Activated naive CD8-positive, alpha-beta T cell treated with anti-CD3 and anti-CD28 coated beads, Interleukin-2, amount 50 U/mL, for 24 hours (primary cell): ENCODE results near the gene CABP4.

Experiments used
- ATAC-seq: fragments of 150-1000 bp; cut with Tn5 transposase; one replicate; pipeline ENCODE4 v1.10.0; 2021
- DNase-seq: peaks from one replicate; pipeline ENCODE4 v3.0.0; 2021
- H3K27ac Mint-ChIP-seq: one replicate; pipeline ENCODE4 v1.8.0; 2021; ENCODE audit warnings: mild to moderate bottlenecking, mixed read lengths
- H3K27me3 Mint-ChIP-seq: one replicate; pipeline ENCODE4 v1.8.0; 2021; ENCODE audit warnings: mixed read lengths
- H3K36me3 Mint-ChIP-seq: one replicate; pipeline ENCODE4 v1.8.0; 2021; ENCODE audit warnings: low read depth, mixed read lengths
- H3K4me1 Mint-ChIP-seq: one replicate; pipeline ENCODE4 v1.8.0; 2021; ENCODE audit warnings: mixed read lengths
- H3K4me3 Mint-ChIP-seq: one replicate; pipeline ENCODE4 v1.8.0; 2021; ENCODE audit warnings: mild to moderate bottlenecking, moderate library complexity, mixed read lengths
- H3K9me3 Mint-ChIP-seq: one replicate; pipeline ENCODE4 v1.8.0; 2021; ENCODE audit warnings: mixed read lengths

Gene CABP4

DNA sequence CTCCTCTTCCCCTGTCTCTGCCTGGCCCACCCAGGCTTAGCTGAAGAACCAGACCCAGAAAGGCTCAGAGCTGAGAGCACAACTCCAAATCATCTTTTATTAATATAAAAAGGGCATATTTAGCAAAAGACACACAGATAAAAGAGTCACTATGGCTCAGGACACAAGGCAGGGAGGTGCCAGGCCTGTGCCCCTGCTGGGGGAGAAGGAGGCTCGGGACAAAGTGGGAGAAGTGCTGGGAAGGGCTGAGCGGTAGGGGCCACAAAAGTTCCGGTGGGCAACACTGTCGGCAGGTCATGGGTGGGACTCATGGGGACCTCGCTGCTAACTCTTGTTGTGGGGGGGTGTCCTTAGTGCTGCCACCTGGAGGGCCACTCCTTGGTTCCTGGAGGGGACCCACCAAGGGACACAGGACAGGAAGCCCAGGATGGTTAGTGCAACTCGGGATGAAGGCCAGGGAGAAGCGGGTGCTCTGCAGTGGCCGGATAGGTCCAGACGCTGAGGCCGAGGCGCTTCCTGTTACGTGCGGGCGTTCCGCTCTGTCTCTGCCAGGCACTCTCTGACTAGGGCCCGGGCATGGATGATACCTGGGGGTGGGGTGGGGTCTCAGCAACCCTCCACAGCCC, 51.4 kb downstream of the CABP4 start:
- ATAC-seq, result no peak
- Mint-ChIP-seq H3K27ac (peak overlapping the region; percentile 94), H3K4me3 (peak overlapping the region; percentile 91), H3K27me3 (peaks cover 2% of the 10 kb centered on the region), H3K4me1 (peaks cover 40% of the 10 kb centered on the region), H3K36me3 (peaks cover 11% of the 10 kb centered on the region), H3K9me3 (no peaks in the 10 kb centered on the region)
- no peak for DNase-seq

DNA sequence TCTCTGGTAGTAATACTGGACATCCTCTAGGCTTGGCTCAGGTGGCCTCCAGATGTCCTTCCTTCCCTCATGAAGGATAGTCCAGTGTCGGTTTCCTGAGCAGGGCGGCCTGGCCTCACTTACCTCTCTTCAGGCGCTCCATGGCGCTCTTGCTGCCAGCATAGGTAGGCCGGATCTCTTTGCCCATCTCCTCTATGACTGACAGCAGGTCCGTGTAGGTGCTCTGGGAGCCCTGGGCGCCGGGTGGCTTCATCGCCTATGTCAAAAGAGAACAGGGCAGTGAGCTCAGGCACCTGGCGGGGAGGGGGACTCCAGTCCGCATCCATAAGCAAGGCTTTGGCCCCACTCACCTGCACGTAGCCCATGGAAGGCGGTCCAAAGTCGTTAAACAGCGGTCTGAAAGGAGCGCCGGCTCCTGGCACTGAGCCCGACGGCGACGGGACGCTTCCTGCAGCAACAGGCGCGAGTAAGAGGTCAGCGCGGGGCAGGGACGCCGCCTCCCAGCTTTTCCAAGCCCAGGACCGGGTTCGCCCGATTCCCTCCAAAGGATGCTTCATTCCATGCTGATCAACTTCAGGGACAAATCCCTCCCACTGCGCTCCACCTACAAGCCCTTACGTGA, 52.2 kb downstream of the CABP4 start:
- peaks cover 11% of the 10 kb centered on the region for H3K36me3 Mint-ChIP-seq
- H3K4me3 Mint-ChIP-seq, result peak overlapping the region; percentile 91
- peaks cover 2% of the 10 kb centered on the region for H3K27me3 Mint-ChIP-seq
- ATAC-seq, result no peak
- peaks cover 38% of the 10 kb centered on the region for H3K4me1 Mint-ChIP-seq
- H3K27ac Mint-ChIP-seq, result peak overlapping the region; percentile 94
- peak; percentile 25 for DNase-seq
- H3K9me3 Mint-ChIP-seq, result no peaks in the 10 kb centered on the region

DNA sequence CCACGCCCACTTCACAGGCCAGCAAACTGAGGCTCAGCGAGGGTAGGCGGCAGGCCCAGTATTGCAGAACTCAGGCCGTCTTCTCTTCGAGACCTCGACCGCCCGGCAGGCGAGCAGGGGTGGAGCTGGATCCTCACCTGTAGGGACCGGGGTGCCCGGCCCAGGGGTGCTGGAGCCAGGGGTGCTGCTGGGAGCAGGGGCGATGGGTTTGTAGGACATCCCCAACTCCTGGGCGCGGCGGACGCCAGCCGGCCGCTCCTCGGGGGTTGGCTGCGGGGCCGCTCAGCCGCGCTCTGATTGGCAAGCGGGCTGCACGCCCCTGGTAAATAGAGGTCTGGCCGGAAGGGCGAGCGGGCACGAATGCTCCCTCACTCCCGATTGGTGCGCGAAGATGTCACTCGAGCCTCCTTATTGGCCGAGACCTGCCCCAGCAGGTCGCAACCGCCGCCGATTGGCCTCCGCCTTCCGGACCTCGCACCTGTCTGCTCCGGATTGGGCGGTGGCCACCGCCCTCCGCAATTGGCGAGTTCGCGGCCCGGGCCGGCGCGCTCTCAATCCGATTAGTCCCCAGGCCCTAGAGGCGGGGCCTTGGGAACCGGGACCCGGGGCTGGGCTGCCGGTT, 52.8 kb downstream of the CABP4 start, which contains the start of gene CDK2AP2:
Gene CDK2AP2, minus strand, starts transcription at position 299 of the 622 bp plus-strand sequence. Its CDS starts 80 bp downstream, at position 219.
- Mint-ChIP-seq H3K27me3 (peaks cover 2% of the 10 kb centered on the region), H3K4me3 (peak within 1 kb of the TSS; percentile 91), H3K4me1 (peaks cover 36% of the 10 kb centered on the region), H3K9me3 (no peaks in the 10 kb centered on the region), H3K27ac (peak within 1 kb of the TSS; percentile 94), H3K36me3 (peaks cover 8% of the 10 kb centered on the region)
- ATAC-seq, result peak; percentile 75
- peak; percentile 99 for DNase-seq

DNA sequence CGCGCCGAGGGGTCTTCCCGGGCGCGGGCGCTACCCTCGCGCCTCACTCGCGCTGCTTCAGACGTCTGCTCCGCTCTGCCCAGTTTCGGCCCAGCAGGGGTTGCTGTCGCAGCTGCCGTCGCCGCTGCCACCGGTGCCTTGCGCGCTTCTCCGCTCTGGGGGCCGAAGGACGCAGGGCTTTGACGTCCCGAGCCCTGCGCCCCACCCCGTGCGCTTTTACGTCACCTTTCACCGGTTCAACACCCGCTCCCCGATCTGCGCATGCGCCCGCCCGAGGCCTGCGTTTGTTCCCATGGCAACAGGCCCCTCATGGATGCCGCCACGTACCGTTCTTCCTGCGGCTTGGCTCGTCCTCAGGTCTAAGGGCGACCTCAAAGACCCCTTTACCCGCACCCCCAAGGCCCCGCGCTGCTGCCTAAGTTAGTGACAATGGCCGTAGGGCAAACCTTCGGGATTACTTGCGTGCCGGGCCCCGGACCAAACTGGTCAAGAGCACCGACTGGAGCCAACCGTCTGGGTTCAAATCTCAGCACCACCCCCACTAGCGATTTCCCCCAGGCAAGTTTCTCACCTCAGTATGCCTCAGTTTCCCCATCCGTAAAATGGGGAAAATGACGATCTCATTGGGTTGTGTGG, 53.5 kb downstream of the CABP4 start:
- Mint-ChIP-seq H3K4me3 (peak overlapping the region; percentile 91), H3K9me3 (no peaks in the 10 kb centered on the region), H3K27ac (peak overlapping the region; percentile 94), H3K27me3 (peaks cover 2% of the 10 kb centered on the region), H3K4me1 (peaks cover 32% of the 10 kb centered on the region), H3K36me3 (peaks cover 7% of the 10 kb centered on the region)
- peak; percentile 10 for ATAC-seq
- peak; percentile 100 for DNase-seq

DNA sequence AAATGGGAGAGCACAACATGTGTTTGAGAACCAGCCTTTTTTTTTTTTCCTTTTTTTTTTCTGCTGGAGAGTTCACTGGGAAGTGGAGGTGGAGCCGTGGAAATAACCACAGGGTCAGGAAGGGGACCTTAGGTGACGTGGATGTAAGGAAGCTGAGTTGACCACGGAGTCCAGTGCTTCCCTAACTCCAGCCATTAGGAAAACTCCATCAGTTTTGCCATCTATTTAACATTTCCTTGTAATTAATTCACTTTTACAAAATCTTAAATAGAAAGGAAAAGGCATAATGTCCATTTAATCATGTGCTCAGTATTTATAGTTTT, 54.8 kb downstream of the CABP4 start:
- DNase-seq (no peak), ATAC-seq (no peak)
- H3K27me3 Mint-ChIP-seq, result peaks cover 2% of the 10 kb centered on the region
- peaks cover 7% of the 10 kb centered on the region for H3K36me3 Mint-ChIP-seq
- no peaks in the 10 kb centered on the region for H3K9me3 Mint-ChIP-seq
- no peak overlapping the region for H3K27ac Mint-ChIP-seq
- H3K4me1 Mint-ChIP-seq, result peaks cover 31% of the 10 kb centered on the region
- no peak overlapping the region for H3K4me3 Mint-ChIP-seq
